ENCODE measurements around the gene ARL9.

Gene ARL9

GRCh38 chr4:56570041-56570440 lies 64.5 kb downstream of the ARL9 start:
- H3K27me3 ChIP-seq (ENCODE audit: control insufficient read depth in 2 of 2, insufficient read depth in 2 of 2, low read length in 2 of 2): no peaks in the 10 kb centered on the region
- no peak overlapping the region for H3K9ac ChIP-seq (ENCODE audit: low read depth in 1 of 2, low read length in 2 of 2)
- H3K4me1 ChIP-seq (ENCODE audit: control insufficient read depth in 2 of 2, insufficient read depth in 2 of 2, low read length in 2 of 2): no peaks in the 10 kb centered on the region
- no peaks in the 10 kb centered on the region for H3K36me3 ChIP-seq (ENCODE audit: control insufficient read depth in 2 of 2, insufficient read depth in 2 of 2, low read length in 2 of 2)
- H3K4me3 ChIP-seq (ENCODE audit: low read length in 2 of 2): no peak overlapping the region
- no peaks in the 10 kb centered on the region for H3K9me3 ChIP-seq (ENCODE audit: control insufficient read depth in 2 of 2, low read length in 2 of 2)
- no peak overlapping the region for H3K27ac ChIP-seq (ENCODE audit: low read depth in 2 of 2, low read length in 2 of 2)
